ENCODE results near the gene GLMP.

Gene GLMP

DNA sequence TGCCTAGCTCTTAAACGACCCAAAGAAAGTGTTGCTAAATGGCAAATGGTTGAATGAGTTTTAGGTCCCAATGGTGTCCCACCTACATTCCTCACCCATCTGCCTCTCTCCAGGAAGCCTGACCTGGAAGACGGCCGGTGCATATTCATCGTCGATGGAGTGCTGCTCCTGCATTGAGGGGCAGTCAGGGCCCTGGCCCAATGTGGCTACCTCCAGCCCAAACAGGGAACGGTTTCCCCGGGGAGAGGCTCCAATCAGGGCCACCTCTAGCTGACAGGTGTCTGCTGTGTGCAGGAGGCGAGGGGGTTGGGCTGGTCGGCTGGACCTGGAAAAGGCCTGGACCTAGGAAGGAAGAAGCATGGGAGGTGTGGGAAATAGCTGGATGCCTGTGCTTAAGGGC, 1.6 kb downstream of the GLMP start:
- Histone ChIP-seq H3K27ac (ENCODE audit: low read length) (no peak overlapping the region), H3K4me2 (ENCODE audit: low read length) (no peak overlapping the region), H3K4me1 (ENCODE audit: low read length) (peaks cover 11% of the 10 kb centered on the region), H4K20me1 (ENCODE audit: insufficient read depth, low read length) (no peaks in the 10 kb centered on the region), H3K9ac (ENCODE audit: low read length) (no peak overlapping the region), H3K4me3 (ENCODE audit: low read length) (no peak overlapping the region), H3K79me2 (ENCODE audit: low read length) (no peaks in the 10 kb centered on the region; the same call in 1 of the 2 replicates), H2AFZ (ENCODE audit: low read depth, low read length) (no peak overlapping the region), H3K9me3 (ENCODE audit: insufficient read depth, low read length) (no peaks in the 10 kb centered on the region), H3K27me3 (ENCODE audit: low read depth, low read length) (no peaks in the 10 kb centered on the region), H3K36me3 (replicated peaks; ENCODE audit: low read depth, low read length) (peaks cover 10% of the 10 kb centered on the region)
- TF ChIP-seq, protein P1, sequence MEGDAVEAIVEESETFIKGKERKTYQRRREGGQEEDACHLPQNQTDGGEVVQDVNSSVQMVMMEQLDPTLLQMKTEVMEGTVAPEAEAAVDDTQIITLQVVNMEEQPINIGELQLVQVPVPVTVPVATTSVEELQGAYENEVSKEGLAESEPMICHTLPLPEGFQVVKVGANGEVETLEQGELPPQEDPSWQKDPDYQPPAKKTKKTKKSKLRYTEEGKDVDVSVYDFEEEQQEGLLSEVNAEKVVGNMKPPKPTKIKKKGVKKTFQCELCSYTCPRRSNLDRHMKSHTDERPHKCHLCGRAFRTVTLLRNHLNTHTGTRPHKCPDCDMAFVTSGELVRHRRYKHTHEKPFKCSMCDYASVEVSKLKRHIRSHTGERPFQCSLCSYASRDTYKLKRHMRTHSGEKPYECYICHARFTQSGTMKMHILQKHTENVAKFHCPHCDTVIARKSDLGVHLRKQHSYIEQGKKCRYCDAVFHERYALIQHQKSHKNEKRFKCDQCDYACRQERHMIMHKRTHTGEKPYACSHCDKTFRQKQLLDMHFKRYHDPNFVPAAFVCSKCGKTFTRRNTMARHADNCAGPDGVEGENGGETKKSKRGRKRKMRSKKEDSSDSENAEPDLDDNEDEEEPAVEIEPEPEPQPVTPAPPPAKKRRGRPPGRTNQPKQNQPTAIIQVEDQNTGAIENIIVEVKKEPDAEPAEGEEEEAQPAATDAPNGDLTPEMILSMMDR (IDR thresholded peaks at IDR 0.05; ENCODE audit: low read depth, low read length), result no peak
- no peak for TF ChIP-seq EZH2phosphoT487 (IDR thresholded peaks at IDR 0.05; ENCODE audit: low read depth)

GRCh38 chr1:156293098-156293434, 2.4 kb downstream of the GLMP start:
- Histone ChIP-seq H3K27me3 (ENCODE audit: low read depth, low read length) (no peaks in the 10 kb centered on the region), H4K20me1 (ENCODE audit: insufficient read depth, low read length) (no peaks in the 10 kb centered on the region), H3K4me3 (ENCODE audit: low read length) (no peak overlapping the region), H3K4me2 (ENCODE audit: low read length) (no peak overlapping the region), H2AFZ (ENCODE audit: low read depth, low read length) (no peak overlapping the region), H3K36me3 (replicated peaks; ENCODE audit: low read depth, low read length) (peaks cover 13% of the 10 kb centered on the region), H3K79me2 (ENCODE audit: low read length) (no peaks in the 10 kb centered on the region; the same call in 1 of the 2 replicates), H3K27ac (ENCODE audit: low read length) (no peak overlapping the region), H3K9ac (ENCODE audit: low read length) (no peak overlapping the region), H3K9me3 (ENCODE audit: insufficient read depth, low read length) (no peaks in the 10 kb centered on the region), H3K4me1 (ENCODE audit: low read length) (peaks cover 11% of the 10 kb centered on the region)
- no peak for TF ChIP-seq EZH2phosphoT487 (IDR thresholded peaks at IDR 0.05; ENCODE audit: low read depth)
- TF ChIP-seq, protein P1 (IDR thresholded peaks at IDR 0.05; ENCODE audit: low read depth, low read length), result no peak

DNA sequence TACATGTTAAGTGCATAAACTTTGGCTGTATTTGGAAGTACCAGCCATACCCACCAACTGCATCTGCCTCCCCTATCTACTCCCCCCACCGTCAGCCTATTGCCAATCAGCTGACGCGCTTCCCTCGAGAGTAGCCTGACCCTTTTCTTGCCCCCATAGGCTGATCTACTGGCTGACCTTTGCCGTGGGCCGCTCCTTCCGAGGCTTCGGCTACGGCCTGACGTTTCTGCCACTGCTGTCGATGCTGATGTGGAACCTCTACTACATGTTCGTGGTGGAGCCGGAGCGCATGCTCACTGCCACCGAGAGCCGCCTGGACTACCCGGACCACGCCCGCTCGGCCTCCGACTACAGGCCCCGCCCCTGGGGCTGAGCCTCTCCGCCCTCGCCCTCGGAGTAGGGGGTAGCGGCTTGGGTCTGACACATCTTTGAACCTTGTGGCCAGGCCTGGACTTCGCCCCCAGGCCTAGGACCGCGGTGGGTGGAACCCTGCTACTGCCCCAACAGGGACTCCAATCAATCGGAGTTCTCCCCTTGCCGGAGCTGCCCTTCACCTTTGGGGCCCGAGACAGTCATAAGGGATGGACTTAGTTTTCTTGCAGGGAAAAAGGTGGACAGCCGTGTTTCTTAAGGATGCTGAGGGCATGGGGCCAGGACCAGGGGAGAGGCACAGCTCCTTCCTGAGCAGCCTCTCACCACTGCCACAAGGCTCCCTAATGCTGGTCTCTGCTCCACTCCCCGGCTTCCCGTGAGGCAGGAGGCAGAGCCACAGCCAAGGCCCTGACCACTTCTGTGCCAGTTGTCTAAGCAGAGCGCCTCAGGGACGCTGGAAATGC, 4.0 kb downstream of the GLMP start:
- H3K4me1 ChIP-seq (ENCODE audit: low read length), result peaks cover 11% of the 10 kb centered on the region
- H3K36me3 ChIP-seq (replicated peaks; ENCODE audit: low read depth, low read length), result peaks cover 13% of the 10 kb centered on the region
- no peaks in the 10 kb centered on the region for H4K20me1 ChIP-seq (ENCODE audit: insufficient read depth, low read length)
- TF ChIP-seq, protein P1 (IDR thresholded peaks at IDR 0.05; ENCODE audit: low read depth, low read length), result no peak
- TF ChIP-seq EZH2phosphoT487 (IDR thresholded peaks at IDR 0.05; ENCODE audit: low read depth), result no peak
- no peaks in the 10 kb centered on the region for H3K27me3 ChIP-seq (ENCODE audit: low read depth, low read length)
- H3K79me2 ChIP-seq (ENCODE audit: low read length), result no peaks in the 10 kb centered on the region; the same call in 1 of the 2 replicates
- H3K4me2 ChIP-seq (ENCODE audit: low read length), result no peak overlapping the region
- no peak overlapping the region for H3K9ac ChIP-seq (ENCODE audit: low read length)
- no peak overlapping the region for H2AFZ ChIP-seq (ENCODE audit: low read depth, low read length)
- no peaks in the 10 kb centered on the region for H3K9me3 ChIP-seq (ENCODE audit: insufficient read depth, low read length)
- no peak overlapping the region for H3K27ac ChIP-seq (ENCODE audit: low read length)
- H3K4me3 ChIP-seq (ENCODE audit: low read length), result no peak overlapping the region

- no peak overlapping the region for H2AFZ ChIP-seq (ENCODE audit: low read depth, low read length)
- no peaks in the 10 kb centered on the region for H4K20me1 ChIP-seq (ENCODE audit: insufficient read depth, low read length)
- H3K4me2 ChIP-seq (ENCODE audit: low read length), result no peak overlapping the region
Measured at GRCh38 chr1:156289857-156290256, 5.6 kb downstream of the GLMP start.

More at GRCh38 chr1:156289857-156290256, 5.6 kb downstream of the GLMP start:
- H3K9ac ChIP-seq (ENCODE audit: low read length), result no peak overlapping the region
- H3K4me3 ChIP-seq (ENCODE audit: low read length), result no peak overlapping the region
- peaks cover 13% of the 10 kb centered on the region for H3K36me3 ChIP-seq (replicated peaks; ENCODE audit: low read depth, low read length)
- no peak overlapping the region for H3K27ac ChIP-seq (ENCODE audit: low read length)
- H3K27me3 ChIP-seq (ENCODE audit: low read depth, low read length), result no peaks in the 10 kb centered on the region
- H3K79me2 ChIP-seq (ENCODE audit: low read length), result no peaks in the 10 kb centered on the region; the same call in 1 of the 2 replicates
- TF ChIP-seq, protein P1 (IDR thresholded peaks at IDR 0.05; ENCODE audit: low read depth, low read length), result no peak
- no peak for TF ChIP-seq EZH2phosphoT487 (IDR thresholded peaks at IDR 0.05; ENCODE audit: low read depth)
- H3K9me3 ChIP-seq (ENCODE audit: insufficient read depth, low read length), result no peaks in the 10 kb centered on the region
- H3K4me1 ChIP-seq (ENCODE audit: low read length), result peaks cover 4% of the 10 kb centered on the region

All from OCI-LY3 (cell line).